Stimulated activated naive B cell treated with anti-CD40 and anti-IgM and Interleukin-4, amounts not matched to agents 10 μg/mL and 1 μg/mL and 100 μg/mL, for 72 hours (primary cell): Measurements from ENCODE around the gene ZBED6.
A peak's percentile ranks its signal among the peaks of the same experiment; 100 is the strongest.
"Not testable (repeated sequence)": the region's sequence is repeated elsewhere in the genome, so short reads cannot be mapped to it uniquely, and the experiment has no call there.

Experiments used
- ATAC-seq, 2 donors: fragments of 150-1000 bp; cut with Tn5 transposase; replicated peaks; 2 replicates each; pipeline ENCODE4 v1.10.0; 2021; ENCODE audit warnings: moderate library complexity in 1 of 2
- DNase-seq: peaks from one replicate; pipeline ENCODE4 v3.0.0; 2021
- H3K27ac Mint-ChIP-seq: one replicate; pipeline ENCODE4 v1.8.0; 2022; ENCODE audit warnings: mild to moderate bottlenecking, mixed read lengths
- H3K27me3 Mint-ChIP-seq, 2 donors: one replicate each; pipeline ENCODE4 v1.8.0; 2022; ENCODE audit warnings: mixed read lengths in 2 of 2
- H3K36me3 Mint-ChIP-seq, 2 donors: one replicate each; pipeline ENCODE4 v1.8.0; 2022; ENCODE audit warnings: mixed read lengths in 2 of 2, mild to moderate bottlenecking in 1 of 2
- H3K4me1 Mint-ChIP-seq, 2 donors: one replicate each; pipeline ENCODE4 v1.8.0; 2022; ENCODE audit warnings: mixed read lengths in 2 of 2, mild to moderate bottlenecking in 1 of 2
- H3K4me3 Mint-ChIP-seq, 2 donors: one replicate each; pipeline ENCODE4 v1.8.0; 2022; ENCODE audit warnings: mild to moderate bottlenecking in 2 of 2, mixed read lengths in 2 of 2, moderate library complexity in 1 of 2
- H3K9me3 Mint-ChIP-seq, 2 donors: one replicate each; pipeline ENCODE4 v1.8.0; 2022; ENCODE audit warnings: mixed read lengths in 2 of 2, mild to moderate bottlenecking in 1 of 2

The ZBED6 gene

GRCh38 chr1:203796236-203796605, 798 bp downstream of the ZBED6 start:
- peak; percentile 19 to 33 for ATAC-seq

GRCh38 chr1:203797216-203797615, 1.8 kb downstream of the ZBED6 start:
- DNase-seq (no peak), ATAC-seq (no peak)
- H3K36me3 Mint-ChIP-seq, result peaks cover 18 to 23% of the 10 kb centered on the region in 2 donors
- no peak overlapping the region for H3K27ac Mint-ChIP-seq
- no peaks in the 10 kb centered on the region for H3K27me3 Mint-ChIP-seq
- H3K4me3 Mint-ChIP-seq, result peak overlapping the region; percentile 95 to 97
- H3K4me1 Mint-ChIP-seq, result peaks cover 15 to 34% of the 10 kb centered on the region in 2 donors
- H3K9me3 Mint-ChIP-seq, result no peaks in the 10 kb centered on the region

More at GRCh38 chr1:203796236-203796605, 798 bp downstream of the ZBED6 start:
- Mint-ChIP-seq H3K27ac (peak overlapping the region; percentile 99), H3K9me3 (no peaks in the 10 kb centered on the region), H3K4me3 (peak overlapping the region; percentile 95 to 97), H3K4me1 (peaks cover 15 to 34% of the 10 kb centered on the region in 2 donors), H3K27me3 (no peaks in the 10 kb centered on the region), H3K36me3 (peaks cover 18 to 23% of the 10 kb centered on the region in 2 donors)
- peak; percentile 21 for DNase-seq

GRCh38 chr1:203797948-203798655, 2.7 kb downstream of the ZBED6 start:
- ATAC-seq (no peak), DNase-seq (no peak)
- peaks cover 15 to 40% of the 10 kb centered on the region in 2 donors for H3K4me1 Mint-ChIP-seq
- no peak overlapping the region for H3K27ac Mint-ChIP-seq
- no peaks in the 10 kb centered on the region for H3K9me3 Mint-ChIP-seq
- no peaks in the 10 kb centered on the region for H3K27me3 Mint-ChIP-seq
- peak overlapping the region in 1 of 2 donors; percentile 6 for H3K4me3 Mint-ChIP-seq
- peaks cover 22 to 29% of the 10 kb centered on the region in 2 donors for H3K36me3 Mint-ChIP-seq

- Mint-ChIP-seq H3K4me3 (no peak overlapping the region), H3K4me1 (peaks cover 15 to 51% of the 10 kb centered on the region in 2 donors), H3K9me3 (no peaks in the 10 kb centered on the region)
Measured at GRCh38 chr1:203799157-203799556, 3.7 kb downstream of the ZBED6 start.

GRCh38 chr1:203799971-203800370, 4.5 kb downstream of the ZBED6 start:
- Mint-ChIP-seq H3K4me1 (peaks cover 14 to 53% of the 10 kb centered on the region in 2 donors), H3K36me3 (peaks cover 30 to 44% of the 10 kb centered on the region in 2 donors), H3K4me3 (no peak overlapping the region), H3K27ac (no peak overlapping the region), H3K9me3 (no peaks in the 10 kb centered on the region), H3K27me3 (no peaks in the 10 kb centered on the region)
- no peak for DNase-seq
- no peak for ATAC-seq

More at GRCh38 chr1:203799157-203799556, 3.7 kb downstream of the ZBED6 start:
- Mint-ChIP-seq H3K27me3 (no peaks in the 10 kb centered on the region), H3K27ac (no peak overlapping the region), H3K36me3 (peaks cover 27 to 38% of the 10 kb centered on the region in 2 donors)
- no peak for DNase-seq
- no peak for ATAC-seq

GRCh38 chr1:203805689-203806088, 10.3 kb downstream of the ZBED6 start:
- Mint-ChIP-seq H3K9me3 (no peaks in the 10 kb centered on the region), H3K27me3 (no peaks in the 10 kb centered on the region), H3K4me3 (no peak overlapping the region), H3K27ac (no peak overlapping the region), H3K36me3 (peaks cover 30 to 45% of the 10 kb centered on the region in 2 donors), H3K4me1 (peaks cover 11 to 44% of the 10 kb centered on the region in 2 donors)
- ATAC-seq (no peak), DNase-seq (no peak)

- DNase-seq (no peak), ATAC-seq (no peak)
- no peaks in the 10 kb centered on the region for H3K27me3 Mint-ChIP-seq
- H3K27ac Mint-ChIP-seq, result no peak overlapping the region
- no peak overlapping the region for H3K4me3 Mint-ChIP-seq
- no peaks in the 10 kb centered on the region for H3K9me3 Mint-ChIP-seq
- H3K4me1 Mint-ChIP-seq, result peaks cover 14 to 53% of the 10 kb centered on the region in 2 donors
- H3K36me3 Mint-ChIP-seq, result peaks cover 36 to 49% of the 10 kb centered on the region in 2 donors
Measured at GRCh38 chr1:203807196-203807595, 11.8 kb downstream of the ZBED6 start.

GRCh38 chr1:203813581-203814341, 18.3 kb downstream of the ZBED6 start:
- ATAC-seq (no peak), DNase-seq (no peak)
- no peaks in the 10 kb centered on the region for H3K27me3 Mint-ChIP-seq
- H3K36me3 Mint-ChIP-seq, result peaks cover 30 to 31% of the 10 kb centered on the region in 2 donors
- H3K27ac Mint-ChIP-seq, result no peak overlapping the region
- H3K9me3 Mint-ChIP-seq, result no peaks in the 10 kb centered on the region
- H3K4me3 Mint-ChIP-seq, result no peak overlapping the region
- H3K4me1 Mint-ChIP-seq, result peaks cover 8 to 22% of the 10 kb centered on the region in 2 donors

GRCh38 chr1:203818399-203818798, 23.0 kb downstream of the ZBED6 start:
- peaks cover 11 to 19% of the 10 kb centered on the region in 2 donors for H3K4me1 Mint-ChIP-seq
- DNase-seq (no peak), ATAC-seq (no peak)
- H3K27ac Mint-ChIP-seq, result peak overlapping the region; percentile 11
- no peak overlapping the region for H3K4me3 Mint-ChIP-seq
- H3K9me3 Mint-ChIP-seq, result no peaks in the 10 kb centered on the region
- H3K27me3 Mint-ChIP-seq, result no peaks in the 10 kb centered on the region
- peaks cover 36 to 45% of the 10 kb centered on the region in 2 donors for H3K36me3 Mint-ChIP-seq

- ATAC-seq (no peak), DNase-seq (no peak)
- H3K9me3 Mint-ChIP-seq, result no peaks in the 10 kb centered on the region
- no peaks in the 10 kb centered on the region for H3K27me3 Mint-ChIP-seq
- H3K4me3 Mint-ChIP-seq, result no peak overlapping the region
- peaks cover 43 to 55% of the 10 kb centered on the region in 2 donors for H3K36me3 Mint-ChIP-seq
- H3K4me1 Mint-ChIP-seq, result peaks cover 8 to 13% of the 10 kb centered on the region in 2 donors
- H3K27ac Mint-ChIP-seq, result peak overlapping the region; percentile 2
Measured at GRCh38 chr1:203823306-203823705, 27.9 kb downstream of the ZBED6 start.

- H3K4me1 Mint-ChIP-seq, result peaks cover 13 to 22% of the 10 kb centered on the region in 2 donors
Measured at GRCh38 chr1:203826175-203826574, 30.8 kb downstream of the ZBED6 start.

GRCh38 chr1:203828002-203828401, 32.6 kb downstream of the ZBED6 start:
- no peak overlapping the region for H3K4me3 Mint-ChIP-seq
- ATAC-seq, result no peak
- H3K36me3 Mint-ChIP-seq, result peaks cover 32 to 41% of the 10 kb centered on the region in 2 donors
- DNase-seq, result no peak
- peaks cover 8 to 14% of the 10 kb centered on the region in 2 donors for H3K4me1 Mint-ChIP-seq
- no peak overlapping the region for H3K27ac Mint-ChIP-seq
- H3K9me3 Mint-ChIP-seq, result no peaks in the 10 kb centered on the region
- no peaks in the 10 kb centered on the region for H3K27me3 Mint-ChIP-seq

More at GRCh38 chr1:203826175-203826574, 30.8 kb downstream of the ZBED6 start:
- no peak overlapping the region for H3K27ac Mint-ChIP-seq
- no peaks in the 10 kb centered on the region for H3K27me3 Mint-ChIP-seq
- H3K4me3 Mint-ChIP-seq, result no peak overlapping the region
- ATAC-seq (no peak), DNase-seq (no peak)
- no peaks in the 10 kb centered on the region for H3K9me3 Mint-ChIP-seq
- H3K36me3 Mint-ChIP-seq, result peaks cover 43 to 52% of the 10 kb centered on the region in 2 donors

- DNase-seq, result no peak
- peaks cover 8 to 14% of the 10 kb centered on the region in 2 donors for H3K4me1 Mint-ChIP-seq
- no peaks in the 10 kb centered on the region for H3K27me3 Mint-ChIP-seq
- no peak overlapping the region for H3K4me3 Mint-ChIP-seq
- no peaks in the 10 kb centered on the region for H3K9me3 Mint-ChIP-seq
- no peak for ATAC-seq
- H3K36me3 Mint-ChIP-seq, result peaks cover 31 to 41% of the 10 kb centered on the region in 2 donors
- no peak overlapping the region for H3K27ac Mint-ChIP-seq
Measured at GRCh38 chr1:203828503-203828902, 33.1 kb downstream of the ZBED6 start.

GRCh38 chr1:203829247-203829646, 33.8 kb downstream of the ZBED6 start:
- not testable (repeated sequence) for H3K27me3 Mint-ChIP-seq, H3K4me3 Mint-ChIP-seq, DNase-seq, H3K9me3 Mint-ChIP-seq
- ATAC-seq, result peak; percentile 61 to 64
- peaks cover 8 to 14% of the 10 kb centered on the region in 2 donors for H3K4me1 Mint-ChIP-seq
- H3K27ac Mint-ChIP-seq, result peak overlapping the region; percentile 2
- H3K36me3 Mint-ChIP-seq, result peaks cover 26 to 39% of the 10 kb centered on the region in 2 donors
